ENCODE results near the gene TNFRSF9.
"Not testable (repeated sequence)": the region's sequence is repeated elsewhere in the genome, so short reads cannot be mapped to it uniquely, and the experiment has no call there.

TNFRSF9 gene

GRCh38 chr1:7972285-7972684, 31.6 kb upstream of the TNFRSF9 start:
- no peak for TF ChIP-seq CTCF (IDR thresholded peaks at IDR 0.05; ENCODE audit: low read depth, low read length, missing control alignments)
- Histone ChIP-seq H3K27me3 (replicated peaks) (no peaks in the 10 kb centered on the region), H3K36me3 (replicated peaks) (peaks cover 62% of the 10 kb centered on the region), H3K27ac (no peak overlapping the region), H3K4me3 (ENCODE audit: low read depth, low read length) (no peak overlapping the region)
- no peak for DNase-seq
- in situ Hi-C loops (cut with HindIII; ENCODE audit: low pct_ligation_motif_present, low sequenced_read_pairs) = no loop called here

- H3K27ac ChIP-seq = no peak overlapping the region
- DNase-seq = no peak
- H3K27me3 ChIP-seq (replicated peaks) = no peaks in the 10 kb centered on the region
- peaks cover 56% of the 10 kb centered on the region for H3K36me3 ChIP-seq (replicated peaks)
- TF ChIP-seq CTCF (IDR thresholded peaks at IDR 0.05; ENCODE audit: low read depth, low read length, missing control alignments) = no peak
- H3K4me3 ChIP-seq (ENCODE audit: low read depth, low read length) = no peak overlapping the region
- in situ Hi-C loops (cut with HindIII; ENCODE audit: low pct_ligation_motif_present, low sequenced_read_pairs) = no loop called here
Observed at GRCh38 chr1:7971024-7971423, 30.4 kb upstream of the TNFRSF9 start.

GRCh38 chr1:7970246-7970645, 29.6 kb upstream of the TNFRSF9 start:
- Histone ChIP-seq H3K27ac (no peak overlapping the region), H3K27me3 (replicated peaks) (no peaks in the 10 kb centered on the region), H3K36me3 (replicated peaks) (peaks cover 61% of the 10 kb centered on the region), H3K4me3 (ENCODE audit: low read depth, low read length) (no peak overlapping the region)
- in situ Hi-C loops (cut with HindIII; ENCODE audit: low pct_ligation_motif_present, low sequenced_read_pairs) = no loop called here
- no peak for DNase-seq
- no peak for TF ChIP-seq CTCF (IDR thresholded peaks at IDR 0.05; ENCODE audit: low read depth, low read length, missing control alignments)

GRCh38 chr1:7967651-7968050, 27.0 kb upstream of the TNFRSF9 start:
- Histone ChIP-seq H3K4me3 (ENCODE audit: low read depth, low read length) (no peak overlapping the region), H3K36me3 (replicated peaks) (peaks cover 72% of the 10 kb centered on the region), H3K27ac (no peak overlapping the region), H3K27me3 (replicated peaks) (no peaks in the 10 kb centered on the region)
- no peak for DNase-seq
- TF ChIP-seq CTCF (IDR thresholded peaks at IDR 0.05; ENCODE audit: low read depth, low read length, missing control alignments) = no peak
- in situ Hi-C loops (cut with HindIII; ENCODE audit: low pct_ligation_motif_present, low sequenced_read_pairs) = no loop called here

- H3K4me3 ChIP-seq (ENCODE audit: low read depth, low read length) = no peak overlapping the region
- TF ChIP-seq CTCF (IDR thresholded peaks at IDR 0.05; ENCODE audit: low read depth, low read length, missing control alignments) = no peak
- no peak for DNase-seq
- in situ Hi-C loops (cut with HindIII; ENCODE audit: low pct_ligation_motif_present, low sequenced_read_pairs) = no loop called here
- no peak overlapping the region for H3K27ac ChIP-seq
- no peaks in the 10 kb centered on the region for H3K27me3 ChIP-seq (replicated peaks)
- H3K36me3 ChIP-seq (replicated peaks) = peaks cover 67% of the 10 kb centered on the region
Observed at GRCh38 chr1:7967196-7967595, 26.6 kb upstream of the TNFRSF9 start.

- TF ChIP-seq CTCF (IDR thresholded peaks at IDR 0.05; ENCODE audit: low read depth, low read length, missing control alignments) = no peak
- Histone ChIP-seq H3K36me3 (replicated peaks) (peaks cover 42% of the 10 kb centered on the region), H3K4me3 (ENCODE audit: low read depth, low read length) (no peak overlapping the region), H3K27ac (no peak overlapping the region), H3K27me3 (replicated peaks) (no peaks in the 10 kb centered on the region)
- in situ Hi-C loops (cut with HindIII; ENCODE audit: low pct_ligation_motif_present, low sequenced_read_pairs) = no loop called here
- DNase-seq = no peak
Observed at GRCh38 chr1:7964476-7964875, 23.8 kb upstream of the TNFRSF9 start.

- in situ Hi-C loops (cut with HindIII; ENCODE audit: low pct_ligation_motif_present, low sequenced_read_pairs); H3K4me3 ChIP-seq (ENCODE audit: low read depth, low read length); DNase-seq; H3K27me3 ChIP-seq (replicated peaks); H3K27ac ChIP-seq: not testable (repeated sequence)
- peaks cover 38% of the 10 kb centered on the region for H3K36me3 ChIP-seq (replicated peaks)
Observed at GRCh38 chr1:7963841-7964240, 23.2 kb upstream of the TNFRSF9 start.

GRCh38 chr1:7963378-7963730, 22.7 kb upstream of the TNFRSF9 start:
- DNase-seq; H3K27ac ChIP-seq; H3K4me3 ChIP-seq (ENCODE audit: low read depth, low read length); in situ Hi-C loops (cut with HindIII; ENCODE audit: low pct_ligation_motif_present, low sequenced_read_pairs); H3K27me3 ChIP-seq (replicated peaks): not testable (repeated sequence)
- H3K36me3 ChIP-seq (replicated peaks) = peaks cover 35% of the 10 kb centered on the region
